ENCODE data around the gene LCMT2.

LCMT2 gene

GRCh38 chr15:43329960-43330779 is at the start of gene LCMT2:
LCMT2 (minus strand) TSS chr15:43330573; CDS start chr15:43330489, 84 bp downstream.
- DNase-seq, result peak; percentile 51 to 95 (median 88)

- DNase-seq, result no peak
Observed at GRCh38 chr15:43378601-43379000, 48.2 kb upstream of the LCMT2 start.

GRCh38 chr15:43376017-43376705 is 45.8 kb upstream of the LCMT2 start:
- no peak for DNase-seq

- peak in 53 of 56 donors; percentile 17 to 87 (median 67) for DNase-seq
Observed at GRCh38 chr15:43370975-43371974, 40.9 kb upstream of the LCMT2 start, which contains the start of the genes TUBGCP4 and ZSCAN29. TUBGCP4 (plus strand) TSS chr15:43371101; CDS start chr15:43371355, 254 bp downstream. ZSCAN29 (minus strand) TSS chr15:43371043; CDS start chr15:43369913, 1,130 bp downstream.

- peak in 12 of 56 donors; percentile 24 to 60 (median 40) for DNase-seq
Observed at GRCh38 chr15:43370310-43370974, 40.1 kb upstream of the LCMT2 start.

- no peak for DNase-seq
Observed at GRCh38 chr15:43361313-43361903, 31.0 kb upstream of the LCMT2 start.

- no peak for DNase-seq
Observed at GRCh38 chr15:43360821-43361220, 30.4 kb upstream of the LCMT2 start.

- no peak for DNase-seq
Observed at GRCh38 chr15:43352693-43353382, 22.5 kb upstream of the LCMT2 start.

GRCh38 chr15:43347114-43347513 is 16.7 kb upstream of the LCMT2 start:
- no peak for DNase-seq

- peak in 3 of 56 donors; percentile 2 to 14 (median 4) for DNase-seq
Observed at GRCh38 chr15:43346305-43346704, 15.9 kb upstream of the LCMT2 start.

GRCh38 chr15:43330780-43331087 is 361 bp upstream of the LCMT2 start:
- peak in 1 of 56 donors; percentile 63 for DNase-seq

GRCh38 chr15:43329217-43329959 is 985 bp downstream of the LCMT2 start:
- peak in 26 of 56 donors; percentile 11 to 74 (median 37) for DNase-seq

GRCh38 chr15:43325039-43325684 is 5.2 kb downstream of the LCMT2 start:
- DNase-seq, result no peak

GRCh38 chr15:43318990-43319771 is 11.2 kb downstream of the LCMT2 start:
- no peak for DNase-seq

GRCh38 chr15:43317566-43318184 is 12.7 kb downstream of the LCMT2 start:
- no peak for DNase-seq

- DNase-seq, result no peak
Observed at GRCh38 chr15:43316971-43317346, 13.4 kb downstream of the LCMT2 start.

All from nucleus accumbens (tissue), 56 donors.